Mucosa of stomach (tissue), 1 donor: ENCODE data around the gene NLK.
"Not testable (repeated sequence)": the region's sequence is repeated elsewhere in the genome, so short reads cannot be mapped to it uniquely, and the experiment has no call there.

Source experiments
- H3K27me3 ChIP-seq: one replicate; pipeline ENCODE4 v1.7.0; 2013; ENCODE audit warnings: mild to moderate bottlenecking, low read length; ENCODE audit not compliant: control insufficient read depth, insufficient read depth
- H3K36me3 ChIP-seq: one replicate; pipeline ENCODE4 v1.7.0; 2013; ENCODE audit warnings: low read length; ENCODE audit not compliant: control insufficient read depth, insufficient read depth
- H3K4me1 ChIP-seq: one replicate; pipeline ENCODE4 v1.7.0; 2013; ENCODE audit warnings: mild to moderate bottlenecking, low read length; ENCODE audit not compliant: control insufficient read depth, insufficient read depth
- H3K4me3 ChIP-seq: one replicate; pipeline ENCODE4 v1.7.0; 2013; ENCODE audit warnings: low read length
- H3K9ac ChIP-seq: one replicate; pipeline ENCODE4 v1.7.0; 2013; ENCODE audit warnings: mild to moderate bottlenecking, low read length, moderate library complexity
- H3K9me3 ChIP-seq: one replicate; pipeline ENCODE4 v1.7.0; 2013; ENCODE audit warnings: mild to moderate bottlenecking, low read length, moderate library complexity; ENCODE audit not compliant: control insufficient read depth
- donor health status: Pancreatic carcinoma.

Gene NLK

DNA sequence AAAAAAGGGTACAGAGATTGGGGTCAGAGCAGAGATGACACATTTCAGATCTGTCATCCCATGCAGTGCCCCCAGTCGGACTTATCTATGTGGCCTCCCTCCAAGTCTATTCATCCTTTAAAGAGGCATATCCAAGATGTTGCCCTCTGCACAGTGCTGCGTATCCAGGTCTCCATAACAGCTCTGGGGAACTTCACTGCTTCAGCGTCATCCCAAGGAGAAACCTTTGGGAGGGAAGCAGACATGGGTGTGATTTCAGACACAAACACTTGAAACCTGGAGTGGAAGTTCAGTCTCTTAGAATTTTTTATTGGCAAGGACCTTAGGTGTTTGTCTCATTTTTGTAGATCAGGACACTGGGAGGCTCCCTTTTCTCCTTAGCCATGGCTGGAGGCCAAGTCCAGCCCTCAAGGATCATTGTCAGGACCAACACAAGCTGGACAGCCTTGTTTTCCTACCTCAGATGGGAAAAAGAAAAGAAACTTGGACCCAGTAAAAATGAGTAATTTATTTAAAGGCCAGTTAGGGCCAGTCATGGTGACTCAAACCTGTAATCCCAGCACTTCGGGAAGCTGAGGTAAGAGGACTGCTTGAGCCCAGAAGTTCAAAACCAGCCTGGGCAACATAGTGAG is 23.9 kb upstream of the NLK start:
- no peaks in the 10 kb centered on the region for H3K36me3 ChIP-seq

DNA sequence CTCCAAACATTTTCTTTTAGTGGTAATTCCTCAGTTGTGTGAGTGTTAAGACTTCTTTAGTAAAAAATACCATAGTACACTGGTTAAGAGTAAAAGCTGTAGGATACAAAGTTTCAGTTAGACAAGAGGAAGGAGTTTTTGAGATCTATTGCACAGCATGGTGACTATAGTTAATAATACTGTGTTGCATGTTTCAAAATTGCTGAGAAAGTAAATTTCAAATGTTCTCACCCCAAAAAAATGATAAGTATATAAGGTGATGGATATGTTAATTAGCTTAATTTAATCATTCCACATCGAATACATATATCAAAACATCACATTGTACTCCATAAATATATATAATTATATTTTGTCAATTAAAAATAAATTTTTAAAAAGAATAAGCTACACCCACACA is 22.0 kb upstream of the NLK start:
- H3K27me3 ChIP-seq, result no peaks in the 10 kb centered on the region
- H3K36me3 ChIP-seq, result no peaks in the 10 kb centered on the region
- H3K9me3 ChIP-seq, result no peaks in the 10 kb centered on the region
- H3K4me1 ChIP-seq, result no peaks in the 10 kb centered on the region
- H3K9ac ChIP-seq, result no peak overlapping the region
- no peak overlapping the region for H3K4me3 ChIP-seq

More for the DNA sequence above, 23.9 kb upstream of the NLK start:
- no peaks in the 10 kb centered on the region for H3K27me3 ChIP-seq
- H3K4me1 ChIP-seq, result no peaks in the 10 kb centered on the region
- no peak overlapping the region for H3K9ac ChIP-seq
- H3K4me3 ChIP-seq, result no peak overlapping the region
- H3K9me3 ChIP-seq, result no peaks in the 10 kb centered on the region

DNA sequence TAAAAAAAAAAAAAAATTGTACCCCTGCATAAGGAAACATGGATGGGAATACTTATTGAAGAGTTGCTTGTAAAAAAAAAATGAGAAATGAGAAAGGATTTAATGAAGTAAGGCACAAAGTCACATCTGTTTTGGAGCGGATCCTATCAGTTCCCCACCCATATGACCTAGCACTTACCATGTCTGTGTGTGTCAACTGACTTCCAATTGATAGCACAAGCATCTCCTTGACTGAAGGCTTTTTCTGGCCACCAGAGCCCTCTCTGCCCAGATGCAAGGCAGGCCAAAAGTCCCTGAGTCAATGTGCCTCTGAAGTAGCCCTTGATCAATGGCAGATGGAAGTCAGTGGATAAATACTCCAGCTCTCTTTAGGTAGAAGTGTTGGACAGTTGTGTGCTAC is 13.4 kb upstream of the NLK start:
- H3K9ac ChIP-seq, result no peak overlapping the region
- no peaks in the 10 kb centered on the region for H3K36me3 ChIP-seq
- no peaks in the 10 kb centered on the region for H3K9me3 ChIP-seq
- no peaks in the 10 kb centered on the region for H3K4me1 ChIP-seq
- H3K4me3 ChIP-seq, result no peak overlapping the region
- H3K27me3 ChIP-seq, result no peaks in the 10 kb centered on the region

DNA sequence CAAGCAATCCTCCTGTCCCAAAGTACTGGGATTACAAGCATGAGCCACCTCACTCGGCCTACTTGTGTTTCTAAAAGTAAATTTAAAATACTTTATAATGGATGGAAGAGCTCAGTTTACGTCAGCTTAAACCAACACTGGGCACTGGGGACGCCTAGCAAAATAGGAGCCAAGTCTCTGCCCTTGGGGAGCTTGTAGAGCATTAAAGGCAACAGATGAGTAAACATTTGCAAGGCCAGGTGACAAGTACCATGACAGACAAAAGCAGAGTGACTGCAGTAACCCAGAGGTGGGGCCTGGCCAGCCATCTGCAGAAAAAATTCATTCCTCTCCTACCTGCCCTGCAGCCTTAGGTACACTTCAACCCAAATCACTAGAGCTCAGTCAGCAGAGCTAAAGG is 12.1 kb upstream of the NLK start:
- Histone ChIP-seq H3K4me1 (no peaks in the 10 kb centered on the region), H3K4me3 (no peak overlapping the region), H3K36me3 (no peaks in the 10 kb centered on the region), H3K9me3 (no peaks in the 10 kb centered on the region), H3K27me3 (no peaks in the 10 kb centered on the region), H3K9ac (no peak overlapping the region)

DNA sequence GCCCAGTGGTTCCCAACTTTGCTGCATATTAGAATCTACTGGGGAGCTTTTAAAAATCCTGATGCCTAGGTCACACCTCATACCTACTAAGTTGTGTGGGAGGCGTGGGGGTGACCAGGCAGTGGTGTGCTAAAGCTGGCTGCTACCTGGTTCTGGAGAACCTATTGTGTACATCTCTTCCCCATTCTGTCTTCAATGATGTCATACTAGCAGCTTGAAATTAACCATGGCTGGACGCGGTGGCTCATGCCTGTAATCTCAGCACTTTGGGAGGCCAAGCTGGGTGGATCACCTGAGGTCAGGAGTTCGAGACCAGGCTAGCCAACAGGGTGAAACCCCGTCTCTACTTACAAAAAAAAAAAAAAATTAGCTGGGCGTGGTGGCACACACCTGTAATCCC is 11.3 kb upstream of the NLK start:
- no peak overlapping the region for H3K4me3 ChIP-seq
- H3K9ac ChIP-seq, result no peak overlapping the region
- no peaks in the 10 kb centered on the region for H3K27me3 ChIP-seq
- H3K36me3 ChIP-seq, result no peaks in the 10 kb centered on the region
- no peaks in the 10 kb centered on the region for H3K4me1 ChIP-seq
- no peaks in the 10 kb centered on the region for H3K9me3 ChIP-seq

DNA sequence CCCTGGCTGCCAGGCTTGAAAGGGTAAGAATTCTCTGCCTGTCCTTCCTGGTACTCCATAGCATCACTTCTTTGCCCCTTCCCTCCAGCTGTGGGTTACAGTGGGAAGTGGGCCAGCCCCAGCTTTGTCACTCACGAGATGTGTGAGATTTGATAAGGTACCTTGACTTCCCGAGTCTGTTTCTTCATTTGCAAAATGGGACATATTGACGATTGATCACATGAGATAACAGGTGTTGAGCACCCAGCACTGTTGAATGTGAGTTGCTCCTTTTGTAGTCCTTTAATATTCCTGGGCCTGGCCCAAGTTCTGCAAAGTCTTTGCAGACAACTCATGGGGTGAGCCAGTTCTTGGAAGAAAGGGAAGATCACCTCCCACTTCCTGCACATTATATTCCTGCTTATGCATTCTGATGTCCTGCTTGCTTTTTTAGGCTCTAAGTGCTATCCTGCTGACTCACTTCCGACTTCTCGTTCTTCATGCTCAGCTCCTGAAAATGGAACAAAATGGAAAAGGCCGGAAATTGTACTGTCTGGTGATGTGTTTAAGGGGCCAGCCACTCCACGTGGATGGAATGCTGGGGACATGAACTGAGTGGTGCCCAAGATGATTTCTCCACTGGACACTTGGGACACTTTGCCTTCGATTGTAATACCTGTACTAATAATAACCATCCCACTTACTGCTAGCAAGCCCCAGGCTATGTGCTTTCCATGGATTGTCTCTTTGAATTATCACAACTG is 8.3 kb upstream of the NLK start:
- no peaks in the 10 kb centered on the region for H3K9me3 ChIP-seq
- H3K9ac ChIP-seq, result no peak overlapping the region
- H3K36me3 ChIP-seq, result no peaks in the 10 kb centered on the region
- no peaks in the 10 kb centered on the region for H3K4me1 ChIP-seq
- H3K27me3 ChIP-seq, result no peaks in the 10 kb centered on the region
- no peak overlapping the region for H3K4me3 ChIP-seq

DNA sequence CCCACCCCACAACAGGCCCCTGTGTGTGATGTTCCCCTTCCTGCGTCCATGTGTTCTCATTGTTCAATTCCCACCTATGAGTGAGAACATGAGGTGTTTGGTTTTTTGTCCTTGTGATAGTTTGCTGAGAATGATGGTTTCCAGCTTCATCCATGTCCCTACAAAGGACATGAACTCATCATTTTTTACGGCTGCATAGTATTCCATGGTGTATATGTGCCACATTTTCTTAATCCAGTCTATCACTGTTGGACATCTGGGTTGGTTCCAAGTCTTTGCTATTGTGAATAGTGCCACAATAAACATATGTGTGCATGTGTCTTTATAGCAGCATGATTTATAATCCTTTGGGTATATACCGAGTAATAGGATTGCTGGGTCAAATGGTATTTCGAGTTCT is 7.0 kb upstream of the NLK start:
- H3K27me3 ChIP-seq, H3K9me3 ChIP-seq, H3K9ac ChIP-seq, H3K36me3 ChIP-seq, H3K4me1 ChIP-seq, H3K4me3 ChIP-seq: not testable (repeated sequence)

DNA sequence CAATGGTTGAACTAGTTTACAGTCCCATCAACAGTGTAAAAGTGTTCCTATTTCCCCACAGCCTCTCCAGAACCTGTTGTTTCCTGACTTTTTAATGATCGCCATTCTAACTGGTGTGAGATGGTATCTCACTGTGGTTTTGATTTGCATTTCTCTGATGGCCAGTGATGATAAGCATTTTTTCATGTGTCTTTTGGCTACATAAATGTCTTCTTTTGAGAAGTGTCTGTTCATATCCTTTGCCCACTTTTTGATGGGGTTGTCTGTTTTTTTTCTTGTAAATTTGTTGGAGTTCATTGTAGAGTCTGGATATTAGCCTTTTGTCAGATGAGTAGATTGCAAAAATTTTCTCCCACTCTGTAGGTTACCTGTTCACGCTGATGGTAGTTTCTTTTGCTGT is 6.6 kb upstream of the NLK start:
- not testable (repeated sequence) for H3K4me1 ChIP-seq, H3K9me3 ChIP-seq, H3K36me3 ChIP-seq, H3K9ac ChIP-seq, H3K27me3 ChIP-seq, H3K4me3 ChIP-seq

DNA sequence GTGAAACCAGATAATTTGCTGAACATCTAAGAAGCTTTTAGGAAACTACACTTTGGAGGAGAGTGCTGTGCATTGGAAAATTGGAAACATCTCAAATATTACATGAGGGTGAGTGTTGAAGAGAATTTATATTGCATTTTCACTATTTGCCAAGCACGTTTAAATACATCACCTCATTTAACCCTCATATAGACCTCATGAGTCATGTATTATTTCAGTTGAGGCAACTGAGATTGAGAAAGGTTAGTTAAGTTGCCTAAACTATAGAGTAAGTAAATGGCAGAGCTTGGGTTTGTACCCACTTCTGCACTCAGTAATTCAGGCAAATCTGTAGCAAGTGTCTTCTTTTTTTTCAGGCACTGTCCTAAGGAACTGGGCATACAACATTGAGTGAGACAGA is 3.7 kb upstream of the NLK start:
- no peak overlapping the region for H3K9ac ChIP-seq
- no peak overlapping the region for H3K4me3 ChIP-seq
- H3K9me3 ChIP-seq, result no peaks in the 10 kb centered on the region
- H3K36me3 ChIP-seq, result no peaks in the 10 kb centered on the region
- H3K4me1 ChIP-seq, result peaks cover 14% of the 10 kb centered on the region
- H3K27me3 ChIP-seq, result no peaks in the 10 kb centered on the region

DNA sequence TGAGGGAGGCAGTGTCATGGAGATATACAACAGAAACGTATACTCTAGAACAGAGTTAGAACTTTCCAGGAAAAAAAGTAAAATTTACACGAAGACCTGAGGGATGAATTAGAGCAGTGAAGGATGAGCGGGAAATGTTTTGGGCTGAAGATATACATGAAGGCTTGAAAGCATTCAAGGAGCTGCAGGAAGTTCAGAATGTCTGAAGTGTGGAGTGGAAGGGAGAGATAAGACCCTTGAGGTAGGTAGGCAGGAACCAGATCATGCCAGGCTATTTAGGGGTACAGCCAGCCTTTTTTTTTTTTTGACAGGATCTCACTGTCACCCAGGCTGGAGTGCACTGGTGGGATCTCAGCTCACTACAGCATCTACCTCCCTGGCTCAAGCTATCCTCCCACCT is 3.2 kb upstream of the NLK start:
- H3K4me1 ChIP-seq, result peaks cover 14% of the 10 kb centered on the region
- H3K9ac ChIP-seq, result no peak overlapping the region
- H3K36me3 ChIP-seq, result no peaks in the 10 kb centered on the region
- H3K27me3 ChIP-seq, result no peaks in the 10 kb centered on the region
- H3K9me3 ChIP-seq, result no peaks in the 10 kb centered on the region
- no peak overlapping the region for H3K4me3 ChIP-seq

DNA sequence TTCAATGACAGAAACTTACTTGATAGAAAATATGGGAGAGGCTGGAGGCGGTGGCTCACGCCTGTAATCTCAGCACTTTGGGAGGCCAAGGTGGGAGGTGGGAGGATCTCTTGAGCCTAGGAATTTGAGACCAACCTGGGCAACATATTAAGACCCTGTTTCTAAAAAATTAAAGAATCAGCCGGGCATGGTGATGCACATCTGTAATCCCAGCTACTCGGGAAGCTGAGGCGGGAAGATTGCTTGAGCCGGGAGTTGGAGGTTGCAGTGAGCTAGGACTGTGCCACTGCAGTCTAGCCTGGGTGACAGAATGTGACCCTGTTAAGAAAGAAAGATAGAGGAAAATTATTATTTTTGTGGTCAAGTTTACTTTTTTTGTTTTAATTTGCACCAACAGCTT is 2.1 kb upstream of the NLK start:
- Histone ChIP-seq H3K27me3 (no peaks in the 10 kb centered on the region), H3K4me1 (peaks cover 14% of the 10 kb centered on the region), H3K9ac (no peak overlapping the region), H3K4me3 (no peak overlapping the region), H3K36me3 (no peaks in the 10 kb centered on the region), H3K9me3 (no peaks in the 10 kb centered on the region)

DNA sequence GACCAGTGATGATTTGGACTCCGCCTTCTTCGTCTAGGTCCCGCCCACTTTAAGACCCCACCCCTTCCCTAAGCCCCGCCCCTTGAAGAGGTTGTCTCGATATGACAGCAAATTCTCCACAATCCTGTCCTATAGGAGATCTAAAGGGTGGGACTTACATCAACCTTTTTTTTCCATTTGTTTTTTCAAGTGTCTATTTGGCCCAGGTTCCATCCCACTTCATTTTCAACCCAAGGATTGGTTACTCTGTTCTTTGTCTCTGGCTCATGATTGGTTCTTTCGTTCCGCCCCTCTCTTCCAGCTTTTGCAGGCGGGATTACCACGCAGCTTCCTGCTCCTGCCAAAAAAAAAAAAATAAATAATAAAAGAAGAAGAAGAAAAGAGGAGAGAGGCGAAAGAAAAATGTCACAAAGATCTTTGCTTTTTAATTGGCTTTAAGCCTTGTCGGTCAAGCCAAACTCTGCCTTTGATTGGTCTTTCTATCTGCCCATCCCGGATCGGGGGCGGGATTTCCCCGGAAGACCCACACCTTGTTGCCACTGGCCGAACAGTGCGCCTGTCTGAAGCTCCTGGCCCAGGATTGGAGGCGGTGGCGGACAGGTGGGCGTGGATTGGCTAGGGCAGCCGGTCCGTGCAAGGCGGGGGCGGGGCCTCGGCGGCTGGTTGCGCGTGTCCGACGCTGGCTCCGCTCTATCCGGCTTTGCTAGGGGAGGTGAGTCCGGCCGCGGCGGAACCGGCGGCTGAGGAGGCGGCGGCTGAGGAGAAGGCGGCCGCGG is 1.2 kb upstream of the NLK start:
- no peaks in the 10 kb centered on the region for H3K36me3 ChIP-seq
- no peaks in the 10 kb centered on the region for H3K27me3 ChIP-seq
- H3K4me3 ChIP-seq, result no peak overlapping the region
- H3K9me3 ChIP-seq, result no peaks in the 10 kb centered on the region
- H3K4me1 ChIP-seq, result peaks cover 14% of the 10 kb centered on the region
- no peak overlapping the region for H3K9ac ChIP-seq
